ENCODE measurements around the gene MTG1.
"Not testable (repeated sequence)": the region's sequence is repeated elsewhere in the genome, so short reads cannot be mapped to it uniquely, and the experiment has no call there.

MTG1 gene

GRCh38 chr10:133358162-133358924 is 35.6 kb upstream of the MTG1 start:
- no peak for DNase-seq (ENCODE audit: low read depth in 4 of 4, low spot score in 1 of 4)

DNA sequence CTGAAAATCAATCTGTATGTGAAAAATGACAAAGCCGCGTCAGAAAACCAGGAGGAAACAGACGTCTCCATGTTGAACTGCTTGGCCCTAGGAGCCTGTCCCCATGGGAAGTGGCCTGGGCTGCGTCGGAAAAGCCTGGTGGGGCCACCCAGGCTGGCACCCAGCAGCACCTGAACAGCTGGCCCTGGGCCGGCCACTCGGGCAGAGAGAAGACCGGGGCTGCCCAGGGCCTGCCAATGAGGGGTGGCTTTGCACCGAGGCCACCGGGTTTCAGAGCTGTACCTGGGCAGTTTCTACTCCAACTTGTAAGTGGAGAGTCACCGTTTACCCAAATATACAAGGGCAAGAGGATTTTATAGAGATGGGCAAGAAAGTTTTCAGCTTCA is 35.0 kb upstream of the MTG1 start:
- DNase-seq (ENCODE audit: low read depth in 4 of 4, low spot score in 1 of 4): no peak

GRCh38 chr10:133359554-133359971 is 34.4 kb upstream of the MTG1 start:
- no peak for DNase-seq (ENCODE audit: low read depth in 4 of 4, low spot score in 1 of 4)

- DNase-seq (ENCODE audit: low read depth in 4 of 4, low spot score in 1 of 4): no peak
Observed at GRCh38 chr10:133359972-133360610, 33.9 kb upstream of the MTG1 start.

DNA sequence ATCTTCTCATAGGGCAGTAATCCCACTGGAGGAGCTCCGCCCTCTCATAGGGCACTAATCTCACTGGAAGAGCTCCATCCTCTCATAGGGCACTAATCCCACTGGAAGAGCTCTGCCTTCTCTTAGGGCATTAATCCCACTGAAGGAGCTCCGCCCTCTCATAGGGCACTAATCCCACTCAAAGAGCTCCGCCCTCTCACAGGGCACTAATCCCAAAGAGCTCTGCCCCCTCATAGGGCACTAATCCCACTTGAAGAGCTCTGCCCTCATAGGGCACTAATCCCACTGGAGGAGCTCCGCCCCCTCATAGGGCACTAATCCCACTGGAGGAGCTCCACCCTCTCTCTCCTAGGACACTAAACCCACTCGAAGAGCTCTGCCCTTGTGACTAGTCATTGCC is 32.7 kb upstream of the MTG1 start:
- no peak for DNase-seq (ENCODE audit: low read depth in 4 of 4, low spot score in 1 of 4)

- no peak for DNase-seq (ENCODE audit: low read depth in 4 of 4, low spot score in 1 of 4)
Observed at GRCh38 chr10:133361773-133362441, 32.0 kb upstream of the MTG1 start.

GRCh38 chr10:133362846-133363245 is 31.1 kb upstream of the MTG1 start:
- DNase-seq (ENCODE audit: low read depth in 4 of 4, low spot score in 1 of 4): no peak

GRCh38 chr10:133364645-133365431 is 29.1 kb upstream of the MTG1 start:
- no peak for DNase-seq (ENCODE audit: low read depth in 4 of 4, low spot score in 1 of 4)

GRCh38 chr10:133365461-133366129 is 28.4 kb upstream of the MTG1 start:
- DNase-seq (ENCODE audit: low read depth in 4 of 4, low spot score in 1 of 4): no peak

- no peak for DNase-seq (ENCODE audit: low read depth in 4 of 4, low spot score in 1 of 4)
Observed at GRCh38 chr10:133366130-133366478, 27.9 kb upstream of the MTG1 start.

DNA sequence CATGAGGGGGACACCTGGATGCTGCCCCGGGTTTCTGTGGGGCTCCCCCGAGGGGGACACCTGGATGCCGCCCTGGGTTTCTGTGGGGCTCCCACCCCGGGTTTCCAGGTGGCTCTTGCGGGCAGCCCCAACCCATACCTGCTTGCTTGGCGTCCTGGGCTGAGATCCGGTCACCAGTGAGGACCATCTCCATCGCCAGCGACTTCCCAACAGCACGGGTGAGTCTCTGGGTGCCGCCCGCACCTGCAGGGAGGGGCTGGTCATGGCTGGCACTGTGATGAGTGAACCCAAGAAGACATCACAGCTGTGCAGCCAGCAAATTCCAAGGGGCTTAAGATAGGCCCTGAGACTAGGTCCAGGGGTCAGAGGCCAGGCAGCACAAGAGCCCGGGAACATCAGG is 27.2 kb upstream of the MTG1 start:
- no peak for DNase-seq (ENCODE audit: low read depth in 4 of 4, low spot score in 1 of 4)

GRCh38 chr10:133367461-133367860 is 26.5 kb upstream of the MTG1 start:
- not testable (repeated sequence) for DNase-seq (ENCODE audit: low read depth in 4 of 4, low spot score in 1 of 4)

DNA sequence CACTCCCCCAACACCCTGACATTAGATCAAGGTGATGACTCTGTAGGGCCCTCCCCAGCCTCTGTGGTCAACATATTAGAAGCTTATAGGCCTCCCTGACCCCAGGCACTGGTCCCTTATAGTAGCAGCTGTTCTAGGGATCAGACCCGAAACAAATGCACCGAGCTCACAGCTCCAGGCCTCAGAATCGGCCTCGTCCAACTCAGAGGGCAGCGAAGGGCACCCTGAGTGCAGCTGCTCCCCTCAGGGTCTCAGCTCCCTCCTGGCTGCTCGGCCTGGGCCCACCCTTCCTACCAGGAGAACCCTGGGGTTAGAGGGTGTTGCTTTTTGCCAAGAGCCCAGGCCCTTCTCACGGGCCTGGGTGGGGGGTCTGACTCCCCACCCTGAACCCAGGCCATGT is 25.8 kb upstream of the MTG1 start:
- DNase-seq (ENCODE audit: low read depth in 4 of 4, low spot score in 1 of 4): no peak

- no peak for DNase-seq (ENCODE audit: low read depth in 4 of 4, low spot score in 1 of 4)
Observed at GRCh38 chr10:133370030-133370786, 23.7 kb upstream of the MTG1 start.

GRCh38 chr10:133372507-133372906 is 21.4 kb upstream of the MTG1 start:
- DNase-seq (ENCODE audit: low read depth in 4 of 4, low spot score in 1 of 4): no peak

GRCh38 chr10:133373174-133374090 is 20.5 kb upstream of the MTG1 start, which contains the start of gene ECHS1:
Gene ECHS1, minus strand, starts transcription at chr10:133373354. Its CDS starts 21 bp downstream, at chr10:133373333.
- DNase-seq (ENCODE audit: low read depth in 4 of 4, low spot score in 1 of 4): peak; percentile 86 to 96 (median 88)

DNA sequence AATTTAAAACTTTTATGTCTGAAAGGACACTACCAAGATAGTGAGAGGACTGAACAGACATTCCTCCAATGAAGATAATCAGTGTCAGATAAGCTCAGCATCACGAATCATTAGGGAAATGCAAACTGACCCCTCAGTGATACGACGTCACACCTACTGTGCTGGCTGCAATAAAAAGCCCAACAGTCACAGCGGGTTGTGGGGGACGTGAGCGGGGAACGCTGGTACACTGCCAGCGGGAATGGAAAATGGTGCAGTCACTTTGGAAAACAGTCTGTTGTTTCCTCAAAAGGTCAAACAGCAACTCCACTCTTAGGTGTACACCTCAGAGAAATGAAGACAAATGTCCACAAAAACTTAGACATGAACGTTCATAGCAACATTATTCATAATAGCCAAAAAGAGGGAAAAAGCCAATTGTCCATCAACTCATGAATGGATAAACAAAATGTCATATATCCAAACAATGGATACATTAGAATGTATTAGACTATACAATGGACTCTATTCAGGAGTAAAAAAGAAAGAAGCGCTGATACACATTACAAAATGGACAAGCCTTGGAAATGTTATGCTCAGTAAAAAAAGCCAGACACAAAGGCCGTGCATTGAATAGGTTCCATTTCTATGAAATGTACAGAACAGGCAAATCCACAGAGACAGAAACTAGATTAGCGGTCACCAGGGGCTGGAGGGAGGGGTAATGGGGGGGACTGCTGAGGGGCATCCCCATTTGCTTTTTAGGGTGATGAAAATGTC is 18.4 kb upstream of the MTG1 start:
- DNase-seq (ENCODE audit: low read depth in 4 of 4, low spot score in 1 of 4): no peak

GRCh38 chr10:133376183-133376582 is 17.8 kb upstream of the MTG1 start:
- not testable (repeated sequence) for DNase-seq (ENCODE audit: low read depth in 4 of 4, low spot score in 1 of 4)
